ENCODE results near the gene TARBP2.

The TARBP2 gene

GRCh38 chr12:53496752-53497032 lies 4.4 kb upstream of the TARBP2 start:
- DNase-seq (ENCODE audit: low read depth): no peak
- TF ChIP-seq CTCF (conservative IDR thresholded peaks at IDR 0.05; ENCODE audit: low read depth, low read length): no peak
- H3K4me3 ChIP-seq (ENCODE audit: low read depth, low read length): peak overlapping the region; percentile 8

GRCh38 chr12:53497461-53497860 lies 3.6 kb upstream of the TARBP2 start:
- DNase-seq (ENCODE audit: low read depth): no peak
- TF ChIP-seq CTCF (conservative IDR thresholded peaks at IDR 0.05; ENCODE audit: low read depth, low read length): no peak
- H3K4me3 ChIP-seq (ENCODE audit: low read depth, low read length): no peak overlapping the region

- H3K4me3 ChIP-seq (ENCODE audit: low read depth, low read length): peak overlapping the region; percentile 66
- TF ChIP-seq CTCF (conservative IDR thresholded peaks at IDR 0.05; ENCODE audit: low read depth, low read length): no peak
- no peak for DNase-seq (ENCODE audit: low read depth)
Measured at GRCh38 chr12:53498235-53498630, 2.9 kb upstream of the TARBP2 start.

GRCh38 chr12:53499266-53500141 lies 1.6 kb upstream of the TARBP2 start, which contains the start of gene MAP3K12:
Gene MAP3K12, minus strand, starts transcription at chr12:53499458. Its CDS starts 12,067 bp downstream, at chr12:53487391.
- peak; percentile 25 for TF ChIP-seq CTCF (conservative IDR thresholded peaks at IDR 0.05; ENCODE audit: low read depth, low read length)
- peak; percentile 76 for DNase-seq (ENCODE audit: low read depth)
- H3K4me3 ChIP-seq (ENCODE audit: low read depth, low read length): peak within 1 kb of the TSS; percentile 66

- peak overlapping the region; percentile 66 for H3K4me3 ChIP-seq (ENCODE audit: low read depth, low read length)
- peak; percentile 93 for DNase-seq (ENCODE audit: low read depth)
- TF ChIP-seq CTCF (conservative IDR thresholded peaks at IDR 0.05; ENCODE audit: low read depth, low read length): no peak
Measured at GRCh38 chr12:53500142-53500775, 824 bp upstream of the TARBP2 start.

GRCh38 chr12:53501615-53502181 lies 615 bp downstream of the TARBP2 start:
- no peak for DNase-seq (ENCODE audit: low read depth)
- TF ChIP-seq CTCF (conservative IDR thresholded peaks at IDR 0.05; ENCODE audit: low read depth, low read length): no peak
- peak overlapping the region; percentile 88 for H3K4me3 ChIP-seq (ENCODE audit: low read depth, low read length)

Measured in choroid plexus epithelial cell (primary cell).